ENCODE results near the gene LCE1D. TPM values are rescaled to one million over a fixed set of nuclear protein-coding genes. Genes with fewer than 3 reads are reported as not detected.
A peak's percentile ranks its signal among the peaks of the same experiment; 100 is the strongest.

The LCE1D gene
- polyA plus RNA-seq, 1 donor (not counting 4 experiments of a cell fraction or from before 2014, with no cell fraction given) = not detected

GRCh38 chr1:152786077-152786476 is 10.4 kb upstream of the LCE1D start, which contains the start of gene LCE1E:
TSS of gene LCE1E (plus strand) at chr1:152786257. CDS start at chr1:152787300, 1,043 bp downstream.
- Histone ChIP-seq H3K36me3 (ENCODE audit: control insufficient read depth in 2 of 2, extremely low read depth in 1 of 2, insufficient read depth in 2 of 2, low read length in 2 of 2) (no peaks in the 10 kb centered on the region), H3K27ac (ENCODE audit: control insufficient read depth, insufficient read depth, low read length) (no peak within 1 kb of the TSS), H2AFZ (ENCODE audit: control insufficient read depth, low read length) (peak within 1 kb of the TSS; percentile 88), H3K4me1 (ENCODE audit: control insufficient read depth, extremely low read depth, insufficient read depth, low read length) (peaks cover 15% of the 10 kb centered on the region), H3K9ac (ENCODE audit: control insufficient read depth, extremely low read depth, insufficient read depth, low read length) (no peak within 1 kb of the TSS), H3K9me1 (ENCODE audit: control insufficient read depth, extremely low read depth, insufficient read depth, low read length) (no peaks in the 10 kb centered on the region), H3K4me3 (ENCODE audit: control insufficient read depth in 2 of 3, extremely low read depth in 1 of 3, insufficient read depth in 2 of 3, low read depth in 1 of 3, low read length in 3 of 3) (peak within 1 kb of the TSS in 1 of 3 experiments; percentile 13), H3K4me2 (ENCODE audit: control insufficient read depth, extremely low read depth, insufficient read depth, low read depth, low read length) (peak within 1 kb of the TSS; percentile 71), H3K27me3 (ENCODE audit: control insufficient read depth, extremely low read depth, insufficient read depth, low read length) (no peaks in the 10 kb centered on the region), H3K9me3 (ENCODE audit: control insufficient read depth, low read depth, low read length) (no peaks in the 10 kb centered on the region), H4K20me1 (ENCODE audit: control insufficient read depth, extremely low read depth, insufficient read depth, low read length) (no peaks in the 10 kb centered on the region), H3K79me2 (ENCODE audit: control insufficient read depth, insufficient read depth, low read length) (no peaks in the 10 kb centered on the region)
- FAIRE-seq = peak; percentile 84
- dilution Hi-C loops (cut with MboI; ENCODE audit: extremely low pct_ligation_motif_present, low sequenced_read_pairs) = no loop called here
- peak; percentile 48 for DNase-seq (ENCODE audit: low read depth, low spot score)
- TF ChIP-seq CTCF (optimal IDR thresholded peaks at IDR 0.05 in 1 of 3, IDR thresholded peaks at IDR 0.05 in 1 of 3, conservative IDR thresholded peaks at IDR 0.05 in 1 of 3; ENCODE audit: extremely low read depth in 1 of 3, insufficient read depth in 2 of 3, low read length in 3 of 3) (peak in 1 of 3 experiments; percentile 21), EZH2 (IDR thresholded peaks at IDR 0.05; ENCODE audit: low read length) (no peak)

GRCh38 chr1:152795686-152796085 is 835 bp upstream of the LCE1D start:
- Histone ChIP-seq H3K9ac (ENCODE audit: control insufficient read depth, extremely low read depth, insufficient read depth, low read length) (no peak overlapping the region), H3K27ac (ENCODE audit: control insufficient read depth, insufficient read depth, low read length) (no peak overlapping the region), H3K36me3 (ENCODE audit: control insufficient read depth in 2 of 2, extremely low read depth in 1 of 2, insufficient read depth in 2 of 2, low read length in 2 of 2) (no peaks in the 10 kb centered on the region), H4K20me1 (ENCODE audit: control insufficient read depth, extremely low read depth, insufficient read depth, low read length) (no peaks in the 10 kb centered on the region), H3K79me2 (ENCODE audit: control insufficient read depth, insufficient read depth, low read length) (no peaks in the 10 kb centered on the region), H3K4me2 (ENCODE audit: control insufficient read depth, extremely low read depth, insufficient read depth, low read depth, low read length) (no peak overlapping the region), H3K9me3 (ENCODE audit: control insufficient read depth, low read depth, low read length) (no peaks in the 10 kb centered on the region), H2AFZ (ENCODE audit: control insufficient read depth, low read length) (no peak overlapping the region), H3K27me3 (ENCODE audit: control insufficient read depth, extremely low read depth, insufficient read depth, low read length) (no peaks in the 10 kb centered on the region), H3K9me1 (ENCODE audit: control insufficient read depth, extremely low read depth, insufficient read depth, low read length) (no peaks in the 10 kb centered on the region), H3K4me3 (ENCODE audit: control insufficient read depth in 2 of 3, extremely low read depth in 1 of 3, insufficient read depth in 2 of 3, low read depth in 1 of 3, low read length in 3 of 3) (no peak overlapping the region), H3K4me1 (ENCODE audit: control insufficient read depth, extremely low read depth, insufficient read depth, low read length) (no peaks in the 10 kb centered on the region)
- no peak for DNase-seq (ENCODE audit: low read depth, low spot score)
- dilution Hi-C loops (cut with MboI; ENCODE audit: extremely low pct_ligation_motif_present, low sequenced_read_pairs) = no loop called here
- FAIRE-seq = no peak
- no peak for TF ChIP-seq CTCF (optimal IDR thresholded peaks at IDR 0.05 in 1 of 3, IDR thresholded peaks at IDR 0.05 in 1 of 3, conservative IDR thresholded peaks at IDR 0.05 in 1 of 3; ENCODE audit: extremely low read depth in 1 of 3, insufficient read depth in 2 of 3, low read length in 3 of 3)
- TF ChIP-seq EZH2 (IDR thresholded peaks at IDR 0.05; ENCODE audit: low read length) = no peak

Measured in keratinocyte (primary cell).